Motor neuron (in vitro differentiated cells): ENCODE data around the gene DEGS2. TPM values are rescaled to one million over a fixed set of nuclear protein-coding genes. Genes with fewer than 3 reads are reported as not detected.
"Not testable (repeated sequence)": the region's sequence is repeated elsewhere in the genome, so short reads cannot be mapped to it uniquely, and the experiment has no call there.

Source experiments
- ATAC-seq, 8 experiments: fragments of 200-7000 bp; cut with Tn5 transposase; replicated peaks in 6 of 8; 2 replicates each; pipeline ENCODE4 v1.8.0; 2021; ENCODE audit warnings: mild to moderate bottlenecking in 8 of 8, moderate library complexity in 8 of 8
- H3K27ac ChIP-seq, 2 donors: fragments of 250-450 bp; sonication (Bioruptor Pico); 2 replicates each; pipeline ENCODE4 v1.9.0; 2021; ENCODE audit warnings: antibody characterized with exemption in 2 of 2, mild to moderate bottlenecking in 2 of 2, moderate library complexity in 1 of 2
- H3K4me1 ChIP-seq, 2 donors: fragments of 250-450 bp; sonication (Bioruptor Pico); replicated peaks in 1 of 2; 2 replicates each; pipeline ENCODE4 v1.6.1; 2021; ENCODE audit warnings: antibody characterized with exemption in 2 of 2, mild to moderate bottlenecking in 2 of 2, moderate library complexity in 1 of 2
- H3K4me3 ChIP-seq, 5 donors: fragments of 250-450 bp; sonication (Bioruptor Pico); 2 replicates each; pipeline ENCODE4 v1.9.0; 2021; ENCODE audit warnings: antibody characterized with exemption in 5 of 5, mild to moderate bottlenecking in 5 of 5, moderate library complexity in 4 of 5
- WGBS, 10 experiments: fragments of 450-650 bp; shearing (Covaris generic); methylation state at CpG; one replicate each; pipeline ENCODE4 v1.0.0; 2022; 5-methylcytosine and 5-hydroxymethylcytosine counted together
- in situ Hi-C, 9 experiments: fragments of 400-800 bp; cut with MboI; loops; one replicate each; pipeline ENCODE4 v1.15.0; 2021; ENCODE audit warnings: low sequenced_read_pairs in 9 of 9, low pct_unique_long_range_greater_than_20kb in 2 of 9; ENCODE audit not compliant: unreplicated experiment in 9 of 9
- total RNA-seq, 8 experiments: library from RNA; unstranded; fragments of 300-600 nt; gene quantifications; 2 replicates each; pipeline versions ENCODE4 v1.2.3 to v1.2.4, GENCODE V29; 2022

DEGS2 gene
- total RNA-seq, 8 experiments from 2014 or later = 0.25 to 1.3 (median 0.65) TPM

- in situ Hi-C loops = no loop called here
- 58 to 100% (median 70%) methylated on average over 1 to 5 of the region's 5 CpGs; no CpG with 5 or more reads in 1 of the 10 experiments for WGBS, 10 experiments
- no peak for ATAC-seq
- Histone ChIP-seq H3K4me3 (no peak overlapping the region), H3K27ac (no peak overlapping the region), H3K4me1 (no peaks in the 10 kb centered on the region)
Measured at GRCh38 chr14:100172811-100173210, 13.4 kb upstream of the DEGS2 start.

- in situ Hi-C loops = no loop called here
- WGBS, 10 experiments = 71 to 100% (median 80%) methylated on average over 1 to 2 of the region's 2 CpGs; no CpG with 5 or more reads in 5 of the 10 experiments
- Histone ChIP-seq H3K4me1 (peaks cover 4 to 7% of the 10 kb centered on the region in 2 donors), H3K27ac (no peak overlapping the region), H3K4me3 (no peak overlapping the region)
- no peak for ATAC-seq
Measured at GRCh38 chr14:100170880-100171279, 11.4 kb upstream of the DEGS2 start.

- H3K4me1 ChIP-seq = peaks cover 4 to 7% of the 10 kb centered on the region in 2 donors
- no peak overlapping the region for H3K27ac ChIP-seq
- ATAC-seq = no peak
- WGBS, 10 experiments = no CpG with 5 or more reads among the region's 1 CpG
- no peak overlapping the region for H3K4me3 ChIP-seq
- in situ Hi-C loops = no loop called here
Measured at GRCh38 chr14:100168506-100168905, 9.1 kb upstream of the DEGS2 start.

GRCh38 chr14:100165831-100166440 is 6.5 kb upstream of the DEGS2 start:
- Histone ChIP-seq H3K27ac (no peak overlapping the region), H3K4me3 (no peak overlapping the region), H3K4me1 (peaks cover 4 to 7% of the 10 kb centered on the region in 2 donors)
- peak in 3 of 8 experiments; percentile 7 to 19 (median 9) for ATAC-seq
- in situ Hi-C loops = no loop called here
- WGBS, 10 experiments = no CpG with 5 or more reads among the region's 16 CpGs

GRCh38 chr14:100165376-100165775 is 5.9 kb upstream of the DEGS2 start:
- ATAC-seq = peak in 7 of 8 experiments; percentile 41 to 82 (median 65)
- WGBS, 10 experiments = 25 to 60% (median 43%) methylated on average over 3 to 4 of the region's 27 CpGs; no CpG with 5 or more reads in 6 of the 10 experiments
- peaks cover 4 to 7% of the 10 kb centered on the region in 2 donors for H3K4me1 ChIP-seq
- H3K27ac ChIP-seq = no peak overlapping the region
- no peak overlapping the region for H3K4me3 ChIP-seq
- in situ Hi-C loops = no loop called here

GRCh38 chr14:100160534-100160916 is 1.1 kb upstream of the DEGS2 start:
- Histone ChIP-seq H3K4me1 (peaks cover 7 to 9% of the 10 kb centered on the region in 2 donors), H3K27ac (no peak overlapping the region), H3K4me3 (no peak overlapping the region)
- ATAC-seq = no peak
- in situ Hi-C loops = no loop called here
- WGBS, 10 experiments = 40 to 100% (median 88%) methylated on average over 1 to 6 of the region's 7 CpGs; no CpG with 5 or more reads in 4 of the 10 experiments

- no peak overlapping the region for H3K27ac ChIP-seq
- peak in 1 of 8 experiments; percentile 16 for ATAC-seq
- peak overlapping the region; percentile 21 to 28 (median 21) for H3K4me3 ChIP-seq
- WGBS, 10 experiments = 25 to 100% (median 69%) methylated on average over 1 to 8 of the region's 39 CpGs; no CpG with 5 or more reads in 4 of the 10 experiments
- H3K4me1 ChIP-seq = peaks cover 9% of the 10 kb centered on the region in 2 donors
- in situ Hi-C loops = no loop called here
Measured at GRCh38 chr14:100159865-100160533, 554 bp upstream of the DEGS2 start.

GRCh38 chr14:100158566-100159093 is 815 bp downstream of the DEGS2 start:
- WGBS, 10 experiments = 0 to 33% (median 0%) methylated on average over 1 to 7 of the region's 32 CpGs; no CpG with 5 or more reads in 7 of the 10 experiments
- ATAC-seq = no peak
- in situ Hi-C loops = no loop called here
- Histone ChIP-seq H3K4me1 (peaks cover 9% of the 10 kb centered on the region in 2 donors), H3K4me3 (peak overlapping the region; percentile 21 to 28 (median 21)), H3K27ac (no peak overlapping the region)

- H3K27ac ChIP-seq, ATAC-seq, in situ Hi-C loops, H3K4me3 ChIP-seq, H3K4me1 ChIP-seq: not testable (repeated sequence)
- 57 to 100% (median 75%) methylated on average over 1 to 4 of the region's 16 CpGs; no CpG with 5 or more reads in 4 of the 10 experiments for WGBS, 10 experiments
Measured at GRCh38 chr14:100157548-100158232, 1.8 kb downstream of the DEGS2 start.

- in situ Hi-C loops = no loop called here
- WGBS, 10 experiments = 0 to 100% (median 30%) methylated on average over 1 to 3 of the region's 6 CpGs; no CpG with 5 or more reads in 6 of the 10 experiments
- no peak overlapping the region for H3K27ac ChIP-seq
- H3K4me3 ChIP-seq = no peak overlapping the region
- peaks cover 9% of the 10 kb centered on the region in 2 donors for H3K4me1 ChIP-seq
- ATAC-seq = no peak
Measured at GRCh38 chr14:100156776-100157175, 2.7 kb downstream of the DEGS2 start.

- in situ Hi-C loops = no loop called here
- Histone ChIP-seq H3K4me1 (peaks cover 9% of the 10 kb centered on the region in 2 donors), H3K27ac (no peak overlapping the region), H3K4me3 (no peak overlapping the region)
- WGBS, 10 experiments = 11 to 75% (median 58%) methylated on average over 2 to 8 of the region's 12 CpGs; no CpG with 5 or more reads in 2 of the 10 experiments
- peak in 4 of 8 experiments; percentile 35 to 57 (median 39) for ATAC-seq
Measured at GRCh38 chr14:100155756-100156616, 3.5 kb downstream of the DEGS2 start.

- no peak overlapping the region for H3K27ac ChIP-seq
- H3K4me3 ChIP-seq = no peak overlapping the region
- in situ Hi-C loops = no loop called here
- peaks cover 9% of the 10 kb centered on the region in 2 donors for H3K4me1 ChIP-seq
- peak in 4 of 8 experiments; percentile 33 to 68 (median 54) for ATAC-seq
- 20 to 100% (median 59%) methylated on average over 1 to 5 of the region's 8 CpGs; no CpG with 5 or more reads in 4 of the 10 experiments for WGBS, 10 experiments
Measured at GRCh38 chr14:100155049-100155621, 4.3 kb downstream of the DEGS2 start.
